Measurements from ENCODE around the gene PUM1. TPM values are rescaled to one million over a fixed set of nuclear protein-coding genes. Genes with fewer than 3 reads are reported as not detected.

PUM1 gene
- total and polyA plus RNA-seq, 7 experiments from 2014 or later, result 114 to 226 (median 154) TPM

DNA sequence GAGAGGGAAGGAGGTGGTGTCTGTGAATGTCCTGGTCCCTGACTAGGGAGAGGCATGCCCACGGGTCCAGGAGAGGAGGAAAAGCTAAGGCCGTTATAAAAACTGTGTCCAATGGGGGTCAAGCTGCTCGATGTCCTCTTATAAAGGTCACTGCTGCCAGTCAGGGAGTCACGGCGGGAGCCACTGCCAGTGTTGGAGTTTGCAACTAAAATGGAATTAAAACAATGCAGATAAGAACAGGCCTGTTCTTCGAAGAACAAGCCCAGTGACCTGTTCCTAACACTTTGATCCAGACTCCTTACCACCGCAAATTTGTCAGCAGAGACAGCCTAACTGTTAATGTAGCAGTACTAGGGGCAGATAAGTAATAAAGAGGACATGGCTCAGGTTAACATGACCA is 100.8 kb downstream of the PUM1 start:
- H3K4me3 ChIP-seq (ENCODE audit: low read length), result no peak overlapping the region
- Mint-ChIP-seq H3K9me3 (peaks cover 0 to 2% (median 0%) of the 10 kb centered on the region in 11 donors), H3K27ac (peak overlapping the region in 6 of 9 donors; percentile 2 to 54 (median 30)), H3K36me3 (peaks cover 20 to 62% (median 35%) of the 10 kb centered on the region in 5 donors), H3K27me3 (no peaks in the 10 kb centered on the region), H3K4me3 (no peak overlapping the region), H3K4me1 (peaks cover 7 to 43% (median 19%) of the 10 kb centered on the region in 7 donors)
- ATAC-seq (no peak), DNase-seq (no peak)
- ChIA-PET POLR2A (no interaction called here), CTCF (no interaction called here)
- no peaks in the 10 kb centered on the region for H3K4me1 ChIP-seq (ENCODE audit: control insufficient read depth in 2 of 2, insufficient read depth in 2 of 2, low read length in 2 of 2)
- intact Hi-C loops (cut with micrococcal nuclease), result no loop called here
- no peaks in the 10 kb centered on the region for H3K27me3 ChIP-seq (ENCODE audit: control insufficient read depth in 2 of 2, insufficient read depth in 2 of 2, low read length in 2 of 2)
- H3K9me3 ChIP-seq (ENCODE audit: control insufficient read depth in 2 of 3, low read length in 3 of 3), result no peaks in the 10 kb centered on the region
- peaks cover 25 to 88% (median 43%) of the 10 kb centered on the region in 3 experiments for H3K36me3 ChIP-seq (ENCODE audit: control insufficient read depth in 2 of 3, insufficient read depth in 3 of 3, low read length in 3 of 3)
- H3K27ac ChIP-seq (ENCODE audit: low read depth, low read length), result no peak overlapping the region

DNA sequence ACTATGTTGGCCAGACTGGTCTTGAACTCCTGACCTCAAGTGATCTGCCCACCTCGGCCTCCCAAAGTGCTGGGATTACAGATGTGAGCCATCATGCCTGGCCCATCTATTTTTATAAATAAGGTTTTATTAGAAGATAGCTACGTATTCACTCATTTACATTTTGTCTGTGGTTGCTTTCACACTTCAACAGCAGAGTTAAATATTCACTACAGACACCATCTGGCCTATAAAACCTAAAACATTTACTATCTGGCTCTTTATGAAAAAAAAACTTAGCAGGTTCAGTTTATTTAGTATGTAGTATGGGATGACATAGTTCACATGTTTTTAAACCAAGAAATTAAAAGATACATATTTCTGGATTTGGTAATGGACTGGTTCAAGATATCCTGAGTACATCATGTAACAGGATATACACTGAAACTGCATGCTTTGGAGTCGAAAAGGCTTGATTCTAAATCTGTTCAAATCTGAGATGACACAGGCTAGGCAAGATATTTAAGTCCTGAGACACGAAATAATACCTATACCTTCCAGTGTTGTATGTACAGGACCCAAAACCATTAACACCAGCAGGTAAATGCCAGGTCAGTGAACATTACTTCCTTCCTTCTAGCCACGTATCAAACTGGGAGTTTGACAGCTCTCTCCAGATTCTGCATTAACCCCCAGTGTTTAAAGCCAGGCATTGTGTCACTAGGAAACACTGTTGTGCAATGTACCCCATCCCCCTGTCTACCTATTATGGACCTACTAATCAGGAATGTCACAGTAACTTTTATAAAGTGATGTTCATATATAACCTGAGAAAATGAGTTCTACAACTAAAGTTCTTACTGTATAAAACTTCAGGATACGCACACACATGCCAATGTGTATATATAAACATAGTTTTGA is 102.7 kb downstream of the PUM1 start:
- ATAC-seq, result no peak
- ChIA-PET CTCF (no interaction called here), POLR2A (no interaction called here)
- Histone ChIP-seq H3K36me3 (ENCODE audit: control insufficient read depth in 2 of 3, insufficient read depth in 3 of 3, low read length in 3 of 3) (peaks cover 21 to 83% (median 33%) of the 10 kb centered on the region in 3 experiments), H3K27ac (ENCODE audit: low read depth, low read length) (no peak overlapping the region), H3K4me3 (ENCODE audit: low read length) (no peak overlapping the region), H3K9me3 (ENCODE audit: control insufficient read depth in 2 of 3, low read length in 3 of 3) (no peaks in the 10 kb centered on the region), H3K27me3 (ENCODE audit: control insufficient read depth in 2 of 2, insufficient read depth in 2 of 2, low read length in 2 of 2) (no peaks in the 10 kb centered on the region), H3K4me1 (ENCODE audit: control insufficient read depth in 2 of 2, insufficient read depth in 2 of 2, low read length in 2 of 2) (no peaks in the 10 kb centered on the region)
- no peak for DNase-seq
- Mint-ChIP-seq H3K4me3 (no peak overlapping the region), H3K36me3 (peaks cover 17 to 64% (median 41%) of the 10 kb centered on the region in 5 donors), H3K27me3 (no peaks in the 10 kb centered on the region), H3K4me1 (peaks cover 7 to 53% (median 23%) of the 10 kb centered on the region in 7 donors), H3K9me3 (peaks cover 0 to 2% (median 0%) of the 10 kb centered on the region in 11 donors), H3K27ac (peak overlapping the region in 6 of 9 donors; percentile 6 to 70 (median 18))
- intact Hi-C loops (cut with micrococcal nuclease), result no loop called here

DNA sequence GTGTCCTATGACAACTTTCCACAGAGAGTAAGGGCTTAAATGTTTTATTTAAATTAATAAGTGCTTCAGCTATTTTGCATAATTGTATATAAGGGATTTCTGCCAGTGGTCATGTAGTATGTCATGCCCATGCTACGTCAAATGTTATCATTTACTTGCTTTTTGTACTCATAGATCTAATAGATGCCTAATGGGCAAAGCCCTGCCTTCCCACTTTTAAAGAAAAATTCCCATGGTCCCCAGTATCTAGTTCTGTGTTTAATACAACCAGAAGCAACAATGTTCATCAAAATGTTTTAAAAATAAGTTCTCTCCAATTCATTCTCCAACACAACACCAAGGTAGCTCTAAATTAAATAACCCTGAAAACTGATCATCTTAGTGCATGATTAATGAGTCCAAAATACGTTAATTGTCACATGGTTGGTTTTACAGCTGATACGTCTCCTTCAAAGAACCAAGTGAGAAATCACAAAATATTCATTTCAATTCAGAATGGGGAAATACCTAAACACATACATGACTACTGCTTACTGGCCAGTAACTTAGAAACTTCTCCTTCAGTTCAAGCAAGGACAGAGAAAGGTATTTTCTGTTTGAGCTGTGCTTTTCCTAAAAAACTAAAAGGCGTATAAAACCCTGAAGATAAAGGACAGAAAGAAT is 107.8 kb downstream of the PUM1 start:
- DNase-seq, result no peak
- no peaks in the 10 kb centered on the region for H3K4me1 ChIP-seq (ENCODE audit: control insufficient read depth in 2 of 2, insufficient read depth in 2 of 2, low read length in 2 of 2)
- no peak overlapping the region for H3K4me3 ChIP-seq (ENCODE audit: low read length)
- Mint-ChIP-seq H3K27ac (peak overlapping the region in 2 of 9 donors; percentile 30 to 80), H3K4me1 (peaks cover 9 to 47% (median 38%) of the 10 kb centered on the region in 7 donors), H3K27me3 (no peaks in the 10 kb centered on the region), H3K9me3 (no peaks in the 10 kb centered on the region), H3K36me3 (peaks cover 12 to 53% (median 25%) of the 10 kb centered on the region in 5 donors), H3K4me3 (no peak overlapping the region)
- ATAC-seq, result no peak
- CTCF ChIA-PET, result no interaction called here
- no peak overlapping the region for H3K27ac ChIP-seq (ENCODE audit: low read depth, low read length)
- POLR2A ChIA-PET, result no interaction called here
- H3K27me3 ChIP-seq (ENCODE audit: control insufficient read depth in 2 of 2, insufficient read depth in 2 of 2, low read length in 2 of 2), result no peaks in the 10 kb centered on the region
- H3K9me3 ChIP-seq (ENCODE audit: control insufficient read depth in 2 of 3, low read length in 3 of 3), result no peaks in the 10 kb centered on the region
- intact Hi-C loops (cut with micrococcal nuclease), result loop anchor here in 1 of 2 donors (2.0 kb wide), 1 partner anchor 13 kb away; no protein-coding TSS in a partner anchor
- peaks cover 10 to 58% (median 16%) of the 10 kb centered on the region in 3 experiments for H3K36me3 ChIP-seq (ENCODE audit: control insufficient read depth in 2 of 3, insufficient read depth in 3 of 3, low read length in 3 of 3)

DNA sequence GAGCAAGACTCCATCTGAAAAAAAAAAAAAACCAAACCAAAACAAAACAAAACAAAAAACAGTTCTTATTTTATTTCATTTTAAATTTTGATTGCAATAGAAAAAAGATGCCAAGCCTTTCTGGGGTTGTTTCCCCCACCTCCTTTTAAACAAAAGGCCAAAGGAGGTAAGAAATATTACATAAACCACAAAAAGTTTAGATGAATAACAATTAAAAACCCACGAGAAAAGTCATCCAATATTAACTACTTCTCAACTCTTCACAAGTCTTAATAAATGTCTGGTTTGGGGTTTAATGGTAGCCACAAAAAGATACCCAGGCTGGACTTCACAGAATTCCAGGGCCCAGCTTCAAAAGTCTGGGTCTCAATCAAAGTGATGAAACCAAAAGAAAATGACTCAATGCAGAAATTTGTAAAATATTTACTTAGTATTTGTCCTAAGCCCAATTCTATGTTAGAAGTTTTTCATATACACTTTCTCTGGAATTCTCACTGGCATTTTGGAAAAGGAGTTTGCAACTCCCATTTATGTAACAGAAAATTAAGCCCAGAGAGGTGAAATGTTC is 110.0 kb downstream of the PUM1 start:
- Histone ChIP-seq H3K27ac (ENCODE audit: low read depth, low read length) (no peak overlapping the region), H3K4me3 (ENCODE audit: low read length) (no peak overlapping the region), H3K4me1 (ENCODE audit: control insufficient read depth in 2 of 2, insufficient read depth in 2 of 2, low read length in 2 of 2) (no peaks in the 10 kb centered on the region), H3K9me3 (ENCODE audit: control insufficient read depth in 2 of 3, low read length in 3 of 3) (no peaks in the 10 kb centered on the region), H3K36me3 (ENCODE audit: control insufficient read depth in 2 of 3, insufficient read depth in 3 of 3, low read length in 3 of 3) (peaks cover 10 to 61% (median 26%) of the 10 kb centered on the region in 3 experiments), H3K27me3 (ENCODE audit: control insufficient read depth in 2 of 2, insufficient read depth in 2 of 2, low read length in 2 of 2) (no peaks in the 10 kb centered on the region)
- ChIA-PET CTCF (interaction anchor here (1.1 kb wide), 1 partner anchor 28 kb away, joined by 3 read pairs; no protein-coding TSS in a partner anchor), POLR2A (no interaction called here)
- Mint-ChIP-seq H3K36me3 (peaks cover 16 to 60% (median 32%) of the 10 kb centered on the region in 5 donors), H3K4me3 (no peak overlapping the region), H3K4me1 (peaks cover 13 to 54% (median 41%) of the 10 kb centered on the region in 7 donors), H3K9me3 (no peaks in the 10 kb centered on the region), H3K27me3 (no peaks in the 10 kb centered on the region), H3K27ac (no peak overlapping the region)
- intact Hi-C loops (cut with micrococcal nuclease), result loop anchor here in 1 of 2 donors (2.0 kb wide), 1 partner anchor 15 kb away; no protein-coding TSS in a partner anchor
- no peak for ATAC-seq
- DNase-seq, result no peak

DNA sequence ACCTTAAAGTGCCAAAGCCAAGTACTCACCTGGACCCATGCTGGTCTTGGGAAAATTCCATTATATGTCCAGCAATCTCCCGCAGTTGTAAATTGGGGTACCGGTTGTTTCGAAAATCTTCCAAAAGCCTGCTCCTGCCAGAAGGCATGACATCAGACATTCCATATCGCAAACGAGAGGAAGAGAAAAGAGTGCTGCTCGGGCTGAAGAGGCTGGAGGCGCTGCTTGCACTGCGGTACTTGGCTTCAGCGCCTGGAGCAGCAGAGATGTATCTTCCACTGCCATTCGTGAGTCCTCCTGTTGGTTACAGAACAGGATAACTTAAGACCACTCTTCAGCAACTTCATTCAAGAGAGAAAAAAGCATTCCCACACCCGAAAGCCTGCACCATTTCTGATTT is 111.8 kb downstream of the PUM1 start:
- Mint-ChIP-seq H3K27me3 (no peaks in the 10 kb centered on the region), H3K4me3 (no peak overlapping the region), H3K36me3 (peaks cover 16 to 58% (median 33%) of the 10 kb centered on the region in 5 donors), H3K27ac (peak overlapping the region in 2 of 9 donors; percentile 15 to 70), H3K4me1 (peaks cover 11 to 38% (median 30%) of the 10 kb centered on the region in 7 donors), H3K9me3 (no peaks in the 10 kb centered on the region)
- no peak for ATAC-seq
- POLR2A ChIA-PET, result no interaction called here
- intact Hi-C loops (cut with micrococcal nuclease), result no loop called here
- H3K9me3 ChIP-seq (ENCODE audit: control insufficient read depth in 2 of 3, low read length in 3 of 3), result no peaks in the 10 kb centered on the region
- peaks cover 18 to 64% (median 34%) of the 10 kb centered on the region in 3 experiments for H3K36me3 ChIP-seq (ENCODE audit: control insufficient read depth in 2 of 3, insufficient read depth in 3 of 3, low read length in 3 of 3)
- H3K4me1 ChIP-seq (ENCODE audit: control insufficient read depth in 2 of 2, insufficient read depth in 2 of 2, low read length in 2 of 2), result no peaks in the 10 kb centered on the region
- no peak overlapping the region for H3K27ac ChIP-seq (ENCODE audit: low read depth, low read length)
- no peak for DNase-seq
- CTCF ChIA-PET, result no interaction called here
- H3K27me3 ChIP-seq (ENCODE audit: control insufficient read depth in 2 of 2, insufficient read depth in 2 of 2, low read length in 2 of 2), result no peaks in the 10 kb centered on the region
- no peak overlapping the region for H3K4me3 ChIP-seq (ENCODE audit: low read length)

DNA sequence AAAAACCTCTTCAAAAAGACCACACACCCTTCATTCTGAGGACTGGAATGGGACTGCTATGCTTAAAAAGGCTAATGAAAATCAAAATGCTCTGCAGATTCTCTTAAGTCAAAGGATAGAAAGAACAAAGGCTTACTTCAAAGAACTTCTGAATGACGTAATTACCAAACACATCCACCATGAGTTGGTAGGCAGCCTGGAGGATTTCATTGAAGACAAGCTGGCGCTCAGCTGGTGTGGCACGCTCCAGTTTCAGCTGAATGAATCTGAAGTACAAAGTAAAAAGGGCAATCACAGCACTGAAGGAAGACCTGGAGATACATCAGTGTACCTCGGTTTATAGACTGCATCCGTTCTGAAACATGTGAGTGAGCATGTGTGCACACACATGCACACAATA is 113.4 kb downstream of the PUM1 start:
- peak overlapping the region in 3 of 10 donors; percentile 31 to 54 (median 32) for H3K4me3 Mint-ChIP-seq
- ATAC-seq (peak; percentile 55), DNase-seq (peak in 6 of 9 donors; percentile 16 to 45 (median 25))
- H3K4me1 Mint-ChIP-seq, result peaks cover 11 to 34% (median 21%) of the 10 kb centered on the region in 7 donors
- Histone ChIP-seq H3K4me3 (ENCODE audit: low read length) (no peak overlapping the region), H3K4me1 (ENCODE audit: control insufficient read depth in 2 of 2, insufficient read depth in 2 of 2, low read length in 2 of 2) (no peaks in the 10 kb centered on the region), H3K27ac (ENCODE audit: low read depth, low read length) (no peak overlapping the region), H3K27me3 (ENCODE audit: control insufficient read depth in 2 of 2, insufficient read depth in 2 of 2, low read length in 2 of 2) (no peaks in the 10 kb centered on the region), H3K36me3 (ENCODE audit: control insufficient read depth in 2 of 3, insufficient read depth in 3 of 3, low read length in 3 of 3) (peaks cover 23 to 70% (median 30%) of the 10 kb centered on the region in 3 experiments), H3K9me3 (ENCODE audit: control insufficient read depth in 2 of 3, low read length in 3 of 3) (no peaks in the 10 kb centered on the region)
- no peaks in the 10 kb centered on the region for H3K27me3 Mint-ChIP-seq
- H3K9me3 Mint-ChIP-seq, result no peaks in the 10 kb centered on the region
- intact Hi-C loops (cut with micrococcal nuclease), result no loop called here
- peaks cover 13 to 64% (median 42%) of the 10 kb centered on the region in 5 donors for H3K36me3 Mint-ChIP-seq
- CTCF ChIA-PET, result no interaction called here
- POLR2A ChIA-PET, result no interaction called here
- peak overlapping the region in 8 of 9 donors; percentile 50 to 88 (median 76) for H3K27ac Mint-ChIP-seq

Data from naive thymus-derived CD4-positive, alpha-beta T cell (primary cell).